HG03378 (cell line): ENCODE results near the gene BCDIN3D.

Experiments used
- ATAC-seq: cut with Tn5 transposase; IDR thresholded peaks from one replicate; pipeline ENCODE4 v1.9.1; 2021; ENCODE audit warnings: mild to moderate bottlenecking, moderate library complexity; ENCODE audit not compliant: unreplicated experiment

BCDIN3D gene

DNA sequence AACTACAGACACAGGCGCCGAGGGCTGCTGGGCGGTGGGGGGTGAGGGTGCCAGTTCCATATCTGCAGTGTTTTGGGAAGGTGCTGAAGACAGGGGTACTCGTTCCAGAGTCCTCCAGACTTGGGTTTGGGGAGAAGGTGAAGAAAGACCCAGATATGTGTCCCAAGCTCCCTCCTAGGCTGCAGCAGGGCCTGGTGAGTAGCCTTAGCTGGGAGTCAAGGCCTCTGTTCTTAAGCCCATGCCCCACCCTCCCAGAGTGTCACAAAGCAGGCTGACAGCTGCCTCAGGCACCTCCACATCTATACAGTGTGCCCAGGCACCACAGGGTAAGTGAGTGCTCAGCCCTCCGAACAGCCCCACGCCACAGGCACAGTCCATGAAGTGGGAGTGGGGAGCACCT lies 19.0 kb downstream of the BCDIN3D start:
- no peak for ATAC-seq

DNA sequence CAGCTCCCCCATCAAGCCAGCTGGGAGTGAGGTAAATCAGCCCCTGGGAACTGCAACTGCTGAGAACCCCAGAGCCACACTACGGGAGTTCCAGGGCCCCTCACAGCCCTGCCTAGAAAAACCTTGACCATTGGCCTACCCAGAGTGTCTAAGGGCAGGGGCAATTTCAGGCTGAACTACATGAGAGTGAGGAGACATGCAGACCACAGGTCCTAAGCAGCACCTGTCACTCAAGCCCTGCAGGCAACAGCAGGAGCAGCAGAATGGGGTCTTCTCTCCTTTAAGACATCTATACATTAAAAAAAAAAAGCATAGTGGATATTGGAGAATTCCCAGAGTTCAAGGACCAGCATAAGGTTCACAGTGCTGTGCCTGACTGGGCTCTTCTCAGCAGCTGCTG lies 19.6 kb downstream of the BCDIN3D start:
- ATAC-seq, result no peak

DNA sequence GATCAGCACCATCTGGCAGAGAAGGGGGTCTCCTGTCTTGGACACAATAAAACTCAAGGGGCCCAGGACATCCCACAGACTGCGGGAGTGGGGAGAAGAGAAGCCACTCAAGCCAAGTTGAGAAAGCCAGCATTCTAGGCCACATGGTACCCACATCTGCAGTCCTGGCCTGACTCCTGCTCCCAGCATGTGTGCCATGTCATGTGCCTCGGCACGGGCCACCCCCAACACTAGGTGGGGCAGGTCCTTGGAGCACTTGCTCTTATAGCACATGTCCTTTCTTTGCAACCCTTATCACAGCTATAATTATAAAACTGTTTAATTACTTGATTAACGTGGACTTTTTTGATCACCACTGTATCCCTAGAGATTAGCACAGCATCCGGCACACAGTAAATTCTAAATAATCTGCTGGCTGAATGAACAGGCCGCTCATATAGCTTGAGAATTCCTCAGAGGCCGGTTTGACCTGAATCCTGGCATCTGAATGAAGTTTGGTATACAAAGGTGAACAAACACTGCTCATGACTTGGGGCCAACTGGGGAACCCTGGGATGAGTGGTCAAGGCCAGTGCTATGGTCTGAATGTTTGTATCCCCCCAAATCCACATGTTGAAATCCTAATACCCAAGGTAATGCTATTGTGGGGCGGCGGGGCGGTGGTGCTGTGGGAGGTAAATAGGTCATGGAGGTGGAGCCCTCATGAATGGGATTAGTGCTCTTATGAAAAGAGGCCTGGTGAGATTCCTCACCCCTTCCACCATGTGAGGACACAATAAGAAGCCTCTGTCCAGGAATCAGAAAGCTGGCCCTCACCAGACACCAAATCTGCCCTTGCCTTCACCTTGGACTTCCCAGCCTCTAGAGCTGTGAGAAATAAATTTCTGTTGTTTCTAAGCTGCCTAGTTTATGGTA lies 21.3 kb downstream of the BCDIN3D start:
- ATAC-seq, result no peak

DNA sequence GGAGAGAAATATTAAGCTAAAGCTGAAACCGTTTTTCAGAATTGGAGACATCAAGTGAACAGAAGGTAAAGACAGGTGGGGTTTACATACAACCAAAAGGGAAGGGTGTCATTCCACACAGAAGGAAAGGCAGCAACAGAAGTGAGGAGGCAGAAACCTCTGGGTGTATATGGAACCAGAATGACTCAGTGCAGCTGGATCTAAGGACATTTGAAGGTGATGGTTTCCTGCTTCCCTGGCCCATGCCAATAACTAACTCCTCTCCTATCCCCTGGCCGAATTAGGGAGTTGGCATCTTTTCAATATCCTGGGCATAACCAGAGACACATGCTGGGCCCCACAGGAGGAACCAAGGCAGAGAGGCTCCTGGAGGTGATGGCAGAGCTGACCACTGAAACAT lies 23.1 kb downstream of the BCDIN3D start:
- ATAC-seq, result no peak

DNA sequence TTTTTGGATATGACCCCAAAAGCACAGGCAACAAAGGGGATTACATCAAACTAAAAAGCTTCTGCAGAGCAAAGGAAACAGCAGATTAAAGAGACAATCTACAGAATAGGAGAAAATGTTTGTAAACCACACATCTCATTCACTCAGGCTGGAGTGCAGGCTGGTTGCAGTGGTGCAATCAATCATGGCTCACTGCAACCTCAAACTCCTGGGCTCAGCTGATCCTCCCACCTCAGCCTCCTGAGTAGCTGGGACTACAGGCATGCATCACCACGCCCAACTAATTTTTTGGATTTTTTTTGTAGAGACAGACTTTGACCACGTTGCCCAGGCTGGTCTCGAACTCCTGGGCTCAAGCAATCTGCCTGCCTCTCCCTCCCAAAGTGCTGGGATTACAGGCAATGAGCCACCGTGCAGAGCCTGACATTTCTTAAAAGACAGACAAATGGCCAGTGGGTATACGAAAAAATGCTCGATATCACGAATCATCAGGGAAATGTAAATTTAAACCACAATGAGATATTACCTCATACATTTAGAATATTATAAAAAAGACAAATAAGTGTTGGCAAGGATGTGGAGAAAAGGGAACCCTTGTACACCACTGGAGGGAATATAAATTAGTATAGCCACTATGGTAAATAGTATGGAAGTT lies 24.5 kb downstream of the BCDIN3D start:
- ATAC-seq, result no peak

DNA sequence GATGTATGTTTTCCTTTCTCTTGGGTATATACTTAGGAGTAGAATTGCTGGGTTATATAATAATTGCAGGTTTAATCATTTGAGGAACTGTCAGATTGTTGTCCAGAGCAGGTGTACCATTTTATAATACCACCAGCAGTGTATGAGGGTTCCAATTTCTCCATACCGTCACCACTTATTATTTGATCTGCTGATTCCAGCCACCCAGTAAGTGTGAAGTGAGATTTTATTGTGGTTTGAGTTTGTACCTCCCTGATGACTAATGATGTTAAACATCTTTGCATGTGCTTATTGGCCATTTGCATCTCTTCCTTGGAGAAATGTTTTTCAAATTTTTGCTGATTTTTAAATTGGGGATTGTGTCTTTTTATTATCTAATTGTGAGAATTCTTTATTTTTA lies 29.8 kb downstream of the BCDIN3D start:
- ATAC-seq, result no peak

DNA sequence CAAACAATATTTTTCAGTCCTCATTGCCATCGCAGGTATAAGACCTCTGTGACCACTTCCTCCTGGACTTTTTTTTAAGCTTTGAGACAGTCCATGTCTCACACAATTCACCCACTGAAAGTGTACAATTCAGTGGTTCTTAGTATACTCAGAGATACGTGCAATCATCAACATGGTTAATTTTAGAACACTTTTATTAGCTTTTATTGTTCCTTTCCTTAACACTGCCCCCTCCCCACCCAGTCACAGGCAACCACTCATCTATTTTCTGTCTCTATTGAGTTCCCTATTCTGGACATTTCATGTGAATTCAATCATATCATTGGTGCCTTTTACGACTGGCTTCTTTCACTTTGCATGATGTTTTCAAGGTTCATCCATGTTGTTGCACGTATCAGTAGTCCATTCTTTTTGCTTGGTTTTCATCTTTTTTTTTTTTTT lies 30.9 kb downstream of the BCDIN3D start:
- ATAC-seq, result no peak

DNA sequence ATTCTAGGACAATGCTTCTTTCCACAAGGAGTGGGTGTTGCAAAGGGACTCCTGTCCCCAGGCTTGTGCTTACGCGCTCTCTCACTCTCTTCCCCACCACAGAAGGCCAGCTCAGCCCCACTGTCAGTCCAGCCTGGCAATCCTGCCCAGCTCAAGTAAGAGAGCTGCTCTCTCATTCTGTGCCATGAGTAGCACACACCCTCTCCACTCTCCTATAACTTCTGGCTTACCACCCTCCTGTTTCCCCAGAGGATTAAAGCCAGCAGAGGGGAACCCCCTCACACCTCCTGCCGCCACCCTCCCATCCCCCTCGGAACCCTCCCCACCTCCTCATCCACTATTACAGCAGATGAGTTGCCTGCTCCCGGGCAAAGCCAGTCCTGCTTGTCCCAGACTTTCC lies 31.8 kb downstream of the BCDIN3D start:
- no peak for ATAC-seq

DNA sequence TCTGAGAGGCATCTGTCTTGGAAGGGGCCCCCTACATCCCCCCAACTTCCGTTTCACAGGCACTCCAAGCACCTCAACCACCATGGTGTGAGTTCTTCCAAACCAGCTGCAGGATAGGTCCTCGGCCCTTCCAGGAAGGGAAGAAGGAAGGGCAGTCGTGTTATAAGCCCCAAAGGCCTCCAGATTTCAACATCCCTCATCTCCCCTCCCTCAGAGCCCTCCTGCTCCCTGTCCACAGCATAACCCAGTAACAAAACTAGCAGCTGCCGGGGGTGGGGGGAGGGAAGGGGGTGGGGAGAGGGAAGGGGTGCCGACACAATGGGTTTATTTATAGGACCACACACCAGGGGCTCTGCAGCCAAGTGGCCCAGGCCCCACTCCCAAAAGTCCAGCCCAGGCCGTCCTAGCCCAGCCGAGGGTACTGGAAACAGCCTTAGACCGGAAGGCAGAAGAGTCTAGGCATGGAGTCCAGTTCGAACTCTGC lies 33.0 kb downstream of the BCDIN3D start:
- no peak for ATAC-seq

DNA sequence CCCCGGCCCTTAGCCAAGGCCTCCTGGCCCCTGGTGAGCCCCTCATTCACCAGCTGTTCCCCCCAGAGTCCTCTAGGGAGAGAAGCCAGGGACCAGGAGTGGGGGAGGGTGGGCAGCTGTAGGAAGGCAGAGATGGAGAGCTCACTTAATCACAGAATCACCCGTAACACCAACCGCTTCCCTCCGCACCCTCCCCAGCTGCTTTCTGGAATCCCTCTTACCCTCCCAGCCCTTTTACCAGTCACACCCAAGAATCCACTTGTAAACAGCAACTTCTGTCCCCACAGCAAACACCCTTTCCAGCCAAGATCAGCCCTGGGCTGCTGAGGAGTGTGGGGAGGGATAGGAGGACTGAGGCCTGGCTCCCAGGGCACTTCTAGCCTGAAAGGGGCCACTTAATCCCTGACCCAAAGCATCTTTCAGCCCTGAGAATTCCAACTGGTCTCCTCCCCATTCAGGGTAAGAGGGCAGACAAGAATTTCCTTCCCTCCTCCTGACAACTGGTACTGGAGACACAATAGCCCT lies 33.5 kb downstream of the BCDIN3D start:
- ATAC-seq, result no peak

DNA sequence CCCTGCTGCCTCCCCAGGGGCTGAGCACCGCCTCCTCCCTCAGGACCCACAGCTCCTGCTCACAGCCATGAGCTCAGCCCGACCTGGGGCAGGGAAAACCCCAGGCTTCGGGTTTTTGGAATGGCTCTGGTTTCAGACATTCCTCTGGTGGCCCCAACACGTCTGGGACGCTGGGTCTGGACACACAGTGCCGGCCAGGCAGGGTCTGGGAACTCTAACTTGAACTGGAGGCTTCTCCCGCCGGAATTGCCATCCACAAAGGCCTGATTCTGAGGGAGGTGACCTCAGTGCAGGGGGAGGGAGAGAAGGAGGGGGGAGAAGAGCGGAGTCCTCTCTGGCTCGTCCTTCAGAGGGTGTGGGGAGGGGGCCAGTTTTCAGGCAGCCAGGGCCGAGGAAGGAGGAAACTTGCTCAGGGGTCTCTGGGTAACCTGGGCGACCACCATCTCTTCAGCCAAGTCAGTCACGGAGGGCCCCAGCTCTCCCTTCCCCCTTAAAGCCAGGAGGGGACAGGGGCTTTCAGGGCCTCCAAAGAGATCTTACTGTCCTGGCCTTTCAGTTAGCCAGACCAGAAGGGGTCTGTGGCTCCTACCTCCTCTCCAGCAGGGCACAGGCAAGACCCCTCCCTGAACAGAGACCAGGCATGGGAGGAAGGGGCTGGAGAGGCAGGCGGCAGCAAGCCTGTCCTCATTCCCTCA lies 34.1 kb downstream of the BCDIN3D start:
- ATAC-seq, result no peak

DNA sequence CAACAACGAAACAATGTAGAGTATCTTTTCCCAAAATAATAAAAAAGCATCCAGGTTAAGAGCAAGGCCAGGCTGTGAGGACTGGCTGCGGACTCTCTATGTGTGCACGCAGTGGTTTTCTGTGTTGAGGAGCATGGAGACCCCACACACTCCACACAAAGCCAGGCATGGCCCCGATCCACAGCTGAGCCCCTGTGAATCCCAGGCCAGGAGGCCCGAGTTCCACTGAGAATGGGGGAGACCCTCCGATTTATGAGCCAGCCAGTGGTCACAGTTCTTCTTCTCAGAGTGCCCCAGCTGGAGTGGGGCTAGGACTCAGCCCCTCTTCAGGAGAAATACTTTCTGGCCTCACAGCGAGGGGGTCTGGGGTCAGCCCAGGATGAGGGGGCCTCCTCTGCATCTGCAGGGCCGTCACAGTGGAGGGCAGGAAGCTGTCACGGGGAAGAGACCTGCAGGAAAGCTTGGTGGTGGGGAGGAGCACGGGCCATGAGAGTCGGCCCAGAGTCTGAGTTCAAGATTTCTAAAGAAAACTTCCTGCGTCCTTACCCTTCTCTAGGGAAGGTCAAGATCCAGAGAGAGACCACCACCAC lies 34.8 kb downstream of the BCDIN3D start:
- ATAC-seq, result no peak

DNA sequence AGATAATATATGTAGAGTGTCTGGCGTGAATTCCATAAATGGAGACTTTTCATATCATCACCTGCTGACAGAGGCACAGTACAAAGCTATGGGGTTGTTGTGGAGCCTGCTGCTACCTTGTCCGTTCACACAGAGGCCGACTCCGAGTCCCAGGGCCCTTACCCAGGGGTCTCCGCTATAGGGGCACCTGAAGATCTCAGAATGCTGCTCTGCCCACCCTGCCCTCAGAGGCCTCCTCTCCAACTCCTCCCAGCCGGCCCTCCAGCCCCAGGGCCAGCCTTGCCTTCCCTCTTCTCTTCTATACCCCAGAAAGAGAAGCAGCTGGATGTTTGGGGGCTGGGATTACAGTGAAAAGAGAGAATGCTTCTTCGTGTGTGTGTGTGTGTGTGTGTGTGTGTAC lies 36.0 kb downstream of the BCDIN3D start:
- no peak for ATAC-seq

DNA sequence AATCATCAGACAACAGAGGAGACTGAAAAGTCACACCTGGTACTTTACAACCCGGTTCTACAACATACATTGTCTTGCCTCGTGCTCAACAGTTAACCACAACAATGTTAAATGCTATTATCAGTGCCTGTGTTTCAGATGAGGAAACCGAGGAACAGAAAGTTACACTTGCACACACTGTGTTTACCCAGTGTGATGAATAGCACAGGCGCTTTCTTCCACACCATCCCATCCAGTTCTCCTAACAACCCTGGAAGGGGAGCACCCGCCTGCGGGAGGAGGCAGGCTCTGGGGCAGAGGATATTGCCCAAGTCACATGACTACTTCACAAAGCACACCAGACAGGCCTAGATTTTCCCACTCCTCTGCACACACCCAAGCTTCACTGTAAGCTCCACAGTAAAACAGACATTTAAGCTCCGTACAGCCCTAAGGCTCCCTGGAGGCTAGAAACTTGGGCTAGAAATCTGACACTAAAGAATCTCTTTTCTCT lies 36.5 kb downstream of the BCDIN3D start:
- no peak for ATAC-seq

DNA sequence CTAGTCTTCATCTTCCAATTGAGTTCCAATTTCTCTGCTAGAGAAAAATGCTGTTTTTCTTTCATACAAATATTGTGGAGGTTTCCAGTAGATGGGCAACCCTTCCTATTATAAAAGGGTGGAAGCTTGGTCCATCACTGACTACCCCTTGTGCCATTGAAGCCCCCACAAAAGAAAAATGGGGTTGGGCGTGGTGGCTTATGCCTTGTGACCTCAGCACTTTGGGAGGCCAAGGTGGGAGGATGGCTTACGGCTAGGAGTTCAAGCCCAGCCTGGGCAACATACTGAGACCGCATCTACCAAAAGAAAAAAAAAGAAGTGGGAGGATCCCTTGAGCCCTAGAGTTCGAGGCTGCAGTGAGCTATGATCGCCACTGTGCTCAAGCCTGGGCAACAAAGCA lies 37.5 kb downstream of the BCDIN3D start:
- ATAC-seq, result no peak

DNA sequence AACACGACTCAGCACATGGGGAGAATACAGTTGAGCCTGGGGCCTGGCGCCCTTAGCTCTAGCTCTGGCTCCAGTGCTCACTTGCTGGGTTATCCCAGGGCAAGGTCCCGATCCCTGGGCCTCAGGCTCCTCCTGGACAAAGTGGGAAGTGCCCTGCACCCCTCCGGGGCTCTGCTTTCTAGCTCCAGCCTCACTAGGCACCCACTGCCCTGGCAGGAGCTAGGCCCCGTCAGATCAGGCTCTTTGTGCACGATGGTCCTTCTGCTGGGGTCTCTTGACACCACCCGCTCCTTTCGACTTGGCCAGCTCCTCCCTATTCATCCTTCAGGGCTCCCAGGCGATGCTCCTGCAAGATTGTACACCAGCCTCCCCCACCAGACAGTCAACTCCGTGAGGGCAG lies 38.1 kb downstream of the BCDIN3D start:
- ATAC-seq, result no peak

DNA sequence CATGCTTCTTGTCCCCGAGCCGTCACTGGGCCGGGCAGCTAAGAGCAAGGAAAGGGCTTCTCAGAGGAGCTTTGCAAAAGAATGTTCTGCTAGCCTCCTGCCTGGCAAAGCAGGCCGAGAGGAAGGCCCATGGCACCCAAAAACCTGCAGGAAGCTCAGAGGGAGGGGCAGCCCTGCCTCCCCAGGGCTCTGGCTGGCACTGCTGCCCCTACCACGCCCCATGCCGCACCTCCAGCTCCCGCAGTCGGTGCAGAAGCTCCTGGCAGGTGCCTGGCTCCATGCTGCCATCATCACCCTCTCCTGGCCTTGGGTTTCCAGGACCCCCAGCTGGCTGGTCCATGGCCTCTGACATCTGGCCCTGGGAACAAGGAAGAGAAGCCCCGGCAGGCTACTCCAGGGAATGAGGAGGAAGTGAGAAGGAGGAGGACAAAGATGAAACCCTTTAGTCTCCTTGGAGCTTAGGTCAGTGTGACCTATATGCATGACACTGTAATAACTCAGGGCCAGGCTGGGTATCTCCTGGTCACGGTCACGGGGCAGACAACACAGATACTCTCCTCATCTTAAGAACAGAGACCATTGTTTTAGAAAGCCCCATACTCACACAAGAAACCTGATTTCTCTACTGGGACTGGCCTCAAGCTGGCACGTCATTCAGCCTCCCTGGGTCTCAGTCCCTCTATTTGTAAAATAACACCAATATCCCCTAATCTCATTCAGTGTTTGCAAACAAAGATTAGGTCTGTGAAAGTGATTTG lies 39.0 kb downstream of the BCDIN3D start:
- no peak for ATAC-seq

DNA sequence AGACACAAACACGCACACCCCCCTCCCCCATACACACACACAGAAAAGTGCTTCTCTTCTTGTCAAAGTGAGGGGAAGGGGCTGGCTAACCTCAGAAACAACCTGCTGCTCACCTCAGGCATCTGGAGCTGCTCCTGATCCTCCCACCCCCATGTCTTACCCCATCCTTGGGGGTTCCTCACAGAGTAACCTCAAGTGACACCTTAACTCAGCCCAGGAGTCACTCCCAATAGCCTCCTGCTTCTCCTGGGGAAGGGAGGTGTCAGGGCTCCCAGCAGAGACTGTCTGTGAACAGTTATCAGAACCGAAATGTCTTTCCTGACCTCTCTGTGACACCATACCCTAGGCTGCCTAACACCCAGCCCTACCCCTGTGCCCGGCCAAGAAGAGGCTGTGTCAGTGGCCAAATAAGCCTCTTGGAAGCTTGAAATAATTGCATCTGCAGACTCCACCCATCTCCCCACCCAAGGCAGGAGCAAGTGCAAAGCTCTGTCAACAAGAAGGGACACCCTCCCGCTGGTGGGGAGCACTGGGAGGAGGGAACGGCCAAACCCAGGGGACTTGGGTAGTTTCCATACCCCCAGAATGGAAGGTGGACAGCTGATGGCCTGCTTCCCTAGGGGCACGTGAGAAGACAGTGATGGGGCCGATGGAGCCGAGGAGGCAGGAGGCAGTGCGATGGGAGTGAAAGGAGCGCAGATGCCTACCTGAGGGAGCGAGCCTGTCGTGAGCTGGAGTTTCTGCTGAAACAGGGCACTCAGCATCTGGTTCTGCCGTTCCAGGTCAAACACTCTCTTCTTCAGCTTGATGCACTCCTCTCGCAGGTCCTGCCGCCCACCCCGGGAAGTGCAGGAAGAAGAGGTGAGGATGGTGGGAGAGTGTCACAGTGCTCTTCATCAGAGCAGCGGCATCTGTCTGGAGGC lies 41.5 kb downstream of the BCDIN3D start:
- ATAC-seq, result no peak
